ENCODE measurements around the gene MEGF6. TPM values are rescaled to one million over a fixed set of nuclear protein-coding genes. Genes with fewer than 3 reads are reported as not detected.

MEGF6 gene
- total and polyA plus RNA-seq, 12 donors = 0.15 to 29.2 (median 8.2) TPM

DNA sequence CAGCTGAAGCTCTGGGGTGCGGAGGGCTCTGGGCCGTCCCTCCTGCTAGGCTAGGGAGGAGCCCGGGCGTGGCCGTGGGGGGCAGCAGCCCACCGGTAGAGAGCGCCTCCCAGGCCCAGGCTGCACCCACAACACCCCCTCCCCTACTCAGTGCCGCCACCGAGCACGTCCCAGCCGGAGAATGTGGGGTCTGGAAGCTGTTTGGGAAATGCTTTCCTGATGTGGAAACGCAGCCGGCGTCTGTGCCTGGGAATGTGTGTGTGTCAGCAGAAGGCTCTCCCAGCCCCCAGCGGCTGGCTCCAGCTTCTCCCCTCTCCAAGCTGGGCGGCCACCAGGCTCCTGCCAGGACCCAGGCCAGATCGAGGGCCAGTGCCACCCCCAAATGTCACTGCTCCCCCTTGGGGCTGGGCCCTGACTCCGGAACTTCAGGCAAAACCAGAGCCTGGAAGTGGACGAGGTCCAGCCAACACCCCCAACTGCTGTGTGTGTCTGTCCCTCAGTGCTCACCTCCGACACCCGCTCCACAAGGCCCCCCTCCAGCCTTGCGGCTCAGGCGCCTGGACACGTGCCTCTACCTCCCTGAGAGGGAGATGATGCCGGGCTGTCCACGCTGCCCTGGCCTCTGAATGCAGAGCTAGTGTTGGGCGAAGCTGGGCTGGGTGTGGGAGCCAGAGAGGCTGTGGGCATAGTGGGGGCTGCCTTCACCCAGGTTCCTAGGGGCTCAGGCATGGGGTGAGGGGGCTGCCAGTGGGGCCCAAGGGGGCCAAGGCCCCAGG is 74.7 kb downstream of the MEGF6 start:
- Histone ChIP-seq H3K27ac (no peak overlapping the region), H3K36me3 (replicated peaks in 1 of 2) (no peaks in the 10 kb centered on the region), H3K4me3 (no peak overlapping the region), H3K9me3 (replicated peaks in 1 of 3) (no peaks in the 10 kb centered on the region), H3K4me1 (replicated peaks in 1 of 2) (no peaks in the 10 kb centered on the region), H3K27me3 (no peaks in the 10 kb centered on the region)
- intact Hi-C loops (cut with DNase I) = no loop called here
- no peak for TF ChIP-seq POLR2A (IDR thresholded peaks at IDR 0.05)
- TF ChIP-seq, protein P1, sequence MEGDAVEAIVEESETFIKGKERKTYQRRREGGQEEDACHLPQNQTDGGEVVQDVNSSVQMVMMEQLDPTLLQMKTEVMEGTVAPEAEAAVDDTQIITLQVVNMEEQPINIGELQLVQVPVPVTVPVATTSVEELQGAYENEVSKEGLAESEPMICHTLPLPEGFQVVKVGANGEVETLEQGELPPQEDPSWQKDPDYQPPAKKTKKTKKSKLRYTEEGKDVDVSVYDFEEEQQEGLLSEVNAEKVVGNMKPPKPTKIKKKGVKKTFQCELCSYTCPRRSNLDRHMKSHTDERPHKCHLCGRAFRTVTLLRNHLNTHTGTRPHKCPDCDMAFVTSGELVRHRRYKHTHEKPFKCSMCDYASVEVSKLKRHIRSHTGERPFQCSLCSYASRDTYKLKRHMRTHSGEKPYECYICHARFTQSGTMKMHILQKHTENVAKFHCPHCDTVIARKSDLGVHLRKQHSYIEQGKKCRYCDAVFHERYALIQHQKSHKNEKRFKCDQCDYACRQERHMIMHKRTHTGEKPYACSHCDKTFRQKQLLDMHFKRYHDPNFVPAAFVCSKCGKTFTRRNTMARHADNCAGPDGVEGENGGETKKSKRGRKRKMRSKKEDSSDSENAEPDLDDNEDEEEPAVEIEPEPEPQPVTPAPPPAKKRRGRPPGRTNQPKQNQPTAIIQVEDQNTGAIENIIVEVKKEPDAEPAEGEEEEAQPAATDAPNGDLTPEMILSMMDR (IDR thresholded peaks at IDR 0.05) = no peak
- 65 to 77% (median 69%) methylated on average over 13 to 27 of the region's 27 CpGs for WGBS, 4 donors
- no peak for DNase-seq

DNA sequence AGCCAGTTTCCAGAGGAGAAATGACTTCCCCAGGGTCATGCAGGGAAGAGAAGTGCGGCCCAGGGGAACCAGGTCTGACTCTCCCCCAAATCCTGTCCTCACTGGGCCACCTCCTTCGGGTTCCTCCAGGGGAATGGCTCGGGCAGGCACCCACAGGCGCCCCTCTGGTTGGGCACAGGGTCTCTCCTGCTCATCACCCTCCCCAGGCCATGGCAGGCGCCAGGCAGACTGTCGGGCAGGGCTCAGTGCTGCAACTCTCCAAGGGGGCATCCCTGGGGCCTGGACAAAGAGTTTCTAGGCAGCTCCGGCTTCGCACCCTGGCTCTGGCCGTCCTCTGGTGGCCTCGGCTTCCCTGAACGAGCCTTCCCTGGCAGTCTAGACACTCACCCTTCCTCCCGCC is 75.6 kb downstream of the MEGF6 start:
- H3K9me3 ChIP-seq (replicated peaks in 1 of 3) = no peaks in the 10 kb centered on the region
- peaks cover 4% of the 10 kb centered on the region for H3K27me3 ChIP-seq
- no peak overlapping the region for H3K4me3 ChIP-seq
- intact Hi-C loops (cut with DNase I) = no loop called here
- TF ChIP-seq, protein P1 (IDR thresholded peaks at IDR 0.05) = no peak
- TF ChIP-seq POLR2A (IDR thresholded peaks at IDR 0.05) = no peak
- peaks cover 0 to 2% of the 10 kb centered on the region in 2 donors for H3K4me1 ChIP-seq (replicated peaks in 1 of 2)
- no peak for DNase-seq
- 62 to 84% (median 72%) methylated on average over 3 to 12 of the region's 12 CpGs for WGBS, 4 donors
- no peaks in the 10 kb centered on the region for H3K36me3 ChIP-seq (replicated peaks in 1 of 2)
- no peak overlapping the region for H3K27ac ChIP-seq

DNA sequence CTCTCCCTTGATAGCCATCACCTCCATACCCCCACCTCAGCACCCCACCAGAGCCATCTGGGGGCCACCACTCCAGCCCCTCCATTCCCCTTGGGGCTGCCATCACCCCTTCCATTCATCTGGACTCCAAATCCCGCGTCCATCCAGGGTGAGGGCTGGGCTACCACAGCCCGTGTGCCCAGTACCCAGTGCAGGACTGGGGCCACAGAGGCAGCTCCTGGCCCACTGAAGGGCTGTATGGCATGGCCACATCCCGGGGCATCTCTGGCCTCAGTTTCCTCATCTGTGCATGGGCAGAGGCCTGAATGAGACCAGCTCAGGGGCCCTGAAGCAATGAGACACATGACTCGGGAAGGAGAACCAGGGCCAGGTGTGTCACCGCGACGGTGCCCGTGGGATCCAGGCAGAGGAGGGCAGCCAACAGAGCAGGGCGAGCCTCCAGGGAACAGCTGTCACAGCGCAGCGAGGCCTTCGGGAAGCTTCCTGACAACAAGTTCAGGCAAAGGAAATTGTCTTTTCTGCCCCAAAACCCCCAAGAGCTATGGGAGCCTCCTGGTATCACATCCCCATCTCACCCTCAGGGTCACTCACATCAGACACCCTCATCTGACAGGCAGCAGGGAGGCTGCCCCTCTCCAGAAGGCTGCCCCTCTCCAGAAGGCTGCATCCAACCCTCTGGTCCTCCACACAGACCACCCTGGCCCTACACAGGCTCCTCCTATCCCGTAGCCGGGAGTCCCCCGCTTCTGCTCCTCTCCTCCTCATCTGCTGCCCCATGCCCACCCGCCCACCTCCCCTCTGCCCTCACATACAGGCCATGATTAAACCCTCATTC is 76.3 kb downstream of the MEGF6 start:
- 72 to 80% (median 78%) methylated on average over 13 to 17 of the region's 17 CpGs for WGBS, 4 donors

More for the DNA sequence above, 76.3 kb downstream of the MEGF6 start:
- H3K4me3 ChIP-seq = no peak overlapping the region
- no peaks in the 10 kb centered on the region for H3K9me3 ChIP-seq (replicated peaks in 1 of 3)
- no peak for DNase-seq
- H3K36me3 ChIP-seq (replicated peaks in 1 of 2) = no peaks in the 10 kb centered on the region
- H3K27me3 ChIP-seq = peaks cover 10% of the 10 kb centered on the region
- intact Hi-C loops (cut with DNase I) = no loop called here
- H3K4me1 ChIP-seq (replicated peaks in 1 of 2) = peaks cover 0 to 6% of the 10 kb centered on the region in 2 donors
- no peak overlapping the region for H3K27ac ChIP-seq
- no peak for TF ChIP-seq POLR2A (IDR thresholded peaks at IDR 0.05)
- TF ChIP-seq, protein P1 (IDR thresholded peaks at IDR 0.05) = no peak

All from adrenal gland (tissue), 12 donors.